Measurements from ENCODE around the gene TDP2. TPM values are rescaled to one million over a fixed set of nuclear protein-coding genes. Genes with fewer than 3 reads are reported as not detected.

Gene TDP2
- total RNA-seq, 1 donor from 2014 or later: 26.6 TPM

- no peaks in the 10 kb centered on the region for H3K27me3 ChIP-seq (ENCODE audit: control insufficient read depth, insufficient read depth, low read length)
- TF ChIP-seq, protein P1, sequence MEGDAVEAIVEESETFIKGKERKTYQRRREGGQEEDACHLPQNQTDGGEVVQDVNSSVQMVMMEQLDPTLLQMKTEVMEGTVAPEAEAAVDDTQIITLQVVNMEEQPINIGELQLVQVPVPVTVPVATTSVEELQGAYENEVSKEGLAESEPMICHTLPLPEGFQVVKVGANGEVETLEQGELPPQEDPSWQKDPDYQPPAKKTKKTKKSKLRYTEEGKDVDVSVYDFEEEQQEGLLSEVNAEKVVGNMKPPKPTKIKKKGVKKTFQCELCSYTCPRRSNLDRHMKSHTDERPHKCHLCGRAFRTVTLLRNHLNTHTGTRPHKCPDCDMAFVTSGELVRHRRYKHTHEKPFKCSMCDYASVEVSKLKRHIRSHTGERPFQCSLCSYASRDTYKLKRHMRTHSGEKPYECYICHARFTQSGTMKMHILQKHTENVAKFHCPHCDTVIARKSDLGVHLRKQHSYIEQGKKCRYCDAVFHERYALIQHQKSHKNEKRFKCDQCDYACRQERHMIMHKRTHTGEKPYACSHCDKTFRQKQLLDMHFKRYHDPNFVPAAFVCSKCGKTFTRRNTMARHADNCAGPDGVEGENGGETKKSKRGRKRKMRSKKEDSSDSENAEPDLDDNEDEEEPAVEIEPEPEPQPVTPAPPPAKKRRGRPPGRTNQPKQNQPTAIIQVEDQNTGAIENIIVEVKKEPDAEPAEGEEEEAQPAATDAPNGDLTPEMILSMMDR (IDR thresholded peaks at IDR 0.05; ENCODE audit: insufficient read depth, low read length, poor library complexity, severe bottlenecking): no peak
- DNase-seq (ENCODE audit: low read depth): no peak
- H3K36me3 ChIP-seq (ENCODE audit: control insufficient read depth, insufficient read depth, low read length): no peaks in the 10 kb centered on the region
- no peak overlapping the region for H3K4me3 ChIP-seq (ENCODE audit: low read depth, low read length)
Observed at GRCh38 chr6:24636681-24637080, 30.0 kb downstream of the TDP2 start.

DNA sequence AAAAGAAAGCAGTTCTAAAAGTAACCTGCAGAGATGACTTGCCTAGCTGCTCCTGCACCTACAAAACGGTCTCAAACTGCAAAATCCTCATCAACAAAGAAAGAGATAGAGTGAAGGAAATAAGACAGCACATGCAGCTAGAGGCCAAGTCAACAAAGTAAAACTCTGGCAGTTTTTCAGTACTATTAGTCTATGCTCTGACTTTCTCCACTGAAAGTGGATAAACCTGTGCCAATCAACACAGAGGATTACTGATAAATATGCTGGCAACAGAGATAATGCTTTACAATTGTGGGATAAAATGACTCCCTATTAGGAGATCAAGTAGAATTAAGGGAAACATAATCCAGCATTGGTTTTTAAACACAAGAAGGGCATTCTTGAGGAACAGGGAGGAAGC, 34.1 kb downstream of the TDP2 start:
- Histone ChIP-seq H3K4me3 (ENCODE audit: low read depth, low read length) (no peak overlapping the region), H3K27me3 (ENCODE audit: control insufficient read depth, insufficient read depth, low read length) (no peaks in the 10 kb centered on the region), H3K36me3 (ENCODE audit: control insufficient read depth, insufficient read depth, low read length) (no peaks in the 10 kb centered on the region)
- TF ChIP-seq, protein P1 (IDR thresholded peaks at IDR 0.05; ENCODE audit: insufficient read depth, low read length, poor library complexity, severe bottlenecking): no peak
- no peak for DNase-seq (ENCODE audit: low read depth)

DNA sequence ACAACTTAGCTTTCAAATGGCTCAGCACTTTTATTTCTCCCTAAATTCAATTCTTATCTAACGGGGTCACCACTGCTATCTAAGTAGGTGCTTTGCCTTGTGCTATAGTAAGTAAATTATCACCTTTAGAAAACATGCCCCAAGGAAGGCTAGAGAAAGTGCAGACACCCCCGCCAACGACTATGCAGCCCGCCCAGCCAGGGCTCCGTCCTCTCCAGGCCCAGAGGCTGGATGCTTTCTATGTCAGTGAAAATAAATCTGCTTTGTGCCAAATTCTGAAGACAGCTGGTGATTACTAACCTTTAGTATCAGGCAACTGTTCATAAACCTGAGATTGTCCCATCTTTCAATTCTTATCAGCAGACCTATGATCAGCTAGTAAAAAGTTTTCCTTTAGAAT, 35.0 kb downstream of the TDP2 start:
- no peak overlapping the region for H3K4me3 ChIP-seq (ENCODE audit: low read depth, low read length)
- TF ChIP-seq, protein P1 (IDR thresholded peaks at IDR 0.05; ENCODE audit: insufficient read depth, low read length, poor library complexity, severe bottlenecking): no peak
- H3K27me3 ChIP-seq (ENCODE audit: control insufficient read depth, insufficient read depth, low read length): no peaks in the 10 kb centered on the region
- no peaks in the 10 kb centered on the region for H3K36me3 ChIP-seq (ENCODE audit: control insufficient read depth, insufficient read depth, low read length)
- no peak for DNase-seq (ENCODE audit: low read depth)

DNA sequence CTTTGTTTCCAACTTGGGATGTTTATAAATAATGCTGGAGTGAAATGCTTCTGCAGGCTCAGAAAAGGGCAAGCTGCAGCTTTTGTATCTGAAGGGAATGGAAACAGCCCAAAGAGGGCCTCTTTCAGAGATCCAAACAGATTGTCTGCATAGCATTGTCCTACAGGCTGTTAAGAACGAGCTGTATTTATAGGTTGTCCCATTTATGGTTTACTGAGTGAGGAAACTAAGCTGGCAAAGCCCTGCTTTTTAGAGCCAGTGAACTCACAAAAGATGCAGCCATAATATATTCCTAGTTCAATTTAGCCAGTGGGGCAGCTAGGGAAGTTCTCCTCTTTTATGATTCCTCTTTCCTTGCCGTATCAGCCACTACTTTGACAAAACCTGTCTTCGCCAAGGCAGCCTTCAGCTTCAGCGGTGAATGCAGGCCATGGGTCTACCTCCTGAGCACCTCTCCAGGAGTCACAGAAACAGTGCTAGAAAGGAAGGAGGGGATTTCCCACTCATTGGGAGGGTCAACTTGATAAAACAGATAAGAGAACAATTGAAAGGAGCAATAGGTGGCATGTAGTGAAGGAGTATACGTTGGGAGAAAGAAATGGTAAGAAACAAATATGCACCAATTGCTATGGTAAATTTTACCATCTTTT, 35.7 kb downstream of the TDP2 start:
- Histone ChIP-seq H3K27me3 (ENCODE audit: control insufficient read depth, insufficient read depth, low read length) (no peaks in the 10 kb centered on the region), H3K36me3 (ENCODE audit: control insufficient read depth, insufficient read depth, low read length) (no peaks in the 10 kb centered on the region), H3K4me3 (ENCODE audit: low read depth, low read length) (no peak overlapping the region)
- TF ChIP-seq, protein P1 (IDR thresholded peaks at IDR 0.05; ENCODE audit: insufficient read depth, low read length, poor library complexity, severe bottlenecking): no peak
- no peak for DNase-seq (ENCODE audit: low read depth)

DNA sequence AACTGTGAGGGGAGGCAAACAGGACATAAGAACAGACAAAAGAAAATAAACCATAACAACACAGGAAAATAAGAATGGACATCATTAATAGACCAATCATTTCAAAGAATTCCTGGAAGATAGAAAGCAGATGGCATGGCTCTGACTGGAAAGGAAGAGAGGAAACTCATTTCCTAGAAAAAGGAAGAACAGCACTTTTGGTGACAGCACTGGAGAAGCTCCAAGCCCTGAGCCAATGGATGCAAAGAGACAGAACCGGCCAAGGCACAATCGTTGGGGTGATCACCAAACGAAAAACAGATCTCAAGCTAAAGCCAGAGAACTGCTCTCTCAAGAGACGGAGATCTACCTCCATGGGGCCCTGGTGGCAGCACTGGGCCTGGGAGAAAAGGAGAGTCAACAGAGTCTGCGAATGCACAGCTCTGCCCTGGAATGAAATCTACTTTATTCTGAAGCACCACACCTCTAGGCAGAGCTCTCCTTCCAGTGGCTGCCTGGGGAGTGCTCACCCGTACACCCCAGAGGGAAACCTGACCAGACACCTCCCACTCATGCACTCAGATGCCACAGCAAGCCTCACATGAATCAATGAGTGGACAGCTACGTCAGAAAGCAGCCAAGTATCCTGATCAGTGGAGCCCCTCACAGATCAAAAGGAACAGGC, 44.9 kb downstream of the TDP2 start:
- no peaks in the 10 kb centered on the region for H3K36me3 ChIP-seq (ENCODE audit: control insufficient read depth, insufficient read depth, low read length)
- TF ChIP-seq, protein P1 (IDR thresholded peaks at IDR 0.05; ENCODE audit: insufficient read depth, low read length, poor library complexity, severe bottlenecking): no peak
- no peak for DNase-seq (ENCODE audit: low read depth)
- H3K4me3 ChIP-seq (ENCODE audit: low read depth, low read length): no peak overlapping the region
- no peaks in the 10 kb centered on the region for H3K27me3 ChIP-seq (ENCODE audit: control insufficient read depth, insufficient read depth, low read length)

Measured in kidney epithelial cell (primary cell).